ENCODE data around the gene UPK3A.
"Not testable (repeated sequence)": the region's sequence is repeated elsewhere in the genome, so short reads cannot be mapped to it uniquely, and the experiment has no call there.

The UPK3A gene

DNA sequence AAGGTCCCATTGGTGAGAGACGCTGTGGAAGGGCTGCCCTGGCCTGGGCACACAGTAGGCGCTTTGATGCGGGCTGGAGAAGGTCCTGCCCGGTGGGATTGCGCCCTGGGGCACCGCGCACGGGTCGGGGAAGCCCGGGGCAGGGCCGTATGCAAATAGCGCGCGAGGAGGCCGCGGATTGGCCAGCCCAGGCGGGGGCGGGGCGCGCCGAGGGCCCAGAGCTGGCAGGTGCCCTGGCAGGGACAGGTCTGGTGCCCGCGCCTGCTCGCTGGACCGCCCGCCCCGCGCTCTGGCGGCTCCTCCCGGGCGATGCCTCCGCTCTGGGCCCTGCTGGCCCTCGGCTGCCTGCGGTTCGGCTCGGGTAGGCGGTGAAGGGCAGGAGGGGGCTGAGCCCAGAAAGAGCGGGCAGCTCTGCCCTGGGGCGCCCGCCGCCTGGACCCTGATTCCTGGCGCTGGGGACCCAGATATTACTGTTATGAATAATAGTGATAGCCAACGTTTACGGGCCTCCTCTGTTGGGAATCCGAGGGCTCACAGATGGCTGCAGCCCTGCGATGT, at the start of gene UPK3A:
Gene UPK3A, plus strand, starts transcription at position 245 of the 558 bp plus-strand sequence. Its CDS starts 65 bp downstream, at position 310.
- DNase-seq: no peak

DNA sequence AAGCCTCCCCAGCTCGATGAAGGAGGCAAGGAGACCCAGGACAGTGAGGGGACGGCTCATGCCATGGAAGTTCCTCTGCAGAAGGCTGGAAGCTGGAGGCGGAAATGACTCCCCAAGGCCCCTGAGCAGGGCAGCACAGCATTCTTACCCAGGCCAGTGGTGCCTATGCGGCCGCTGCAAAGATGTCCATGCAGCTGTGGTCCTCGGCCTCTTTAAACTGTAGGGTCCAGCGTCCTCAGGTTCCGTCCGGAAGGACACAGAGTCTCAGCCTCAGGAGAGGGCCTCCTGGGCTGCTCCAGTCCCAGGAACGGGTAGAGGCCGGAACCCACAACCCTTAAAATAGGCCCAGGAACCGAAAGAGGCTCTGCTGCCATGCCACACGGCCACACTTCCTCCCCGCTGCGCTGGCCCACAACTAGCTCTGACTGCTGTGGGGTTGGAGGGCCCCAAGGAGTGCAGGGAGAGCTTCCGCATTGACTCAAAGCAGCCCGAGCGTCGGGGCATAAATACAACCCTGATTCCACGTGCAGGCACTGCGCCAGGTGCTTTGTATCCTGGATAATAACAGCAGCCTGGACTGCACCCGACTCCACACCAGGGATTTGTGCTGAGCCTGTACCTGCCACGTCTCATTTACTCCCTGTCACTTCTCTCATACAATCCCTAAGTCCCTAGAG, 49.5 kb upstream of the UPK3A start:
- peak; percentile 45 to 56 for DNase-seq

DNA sequence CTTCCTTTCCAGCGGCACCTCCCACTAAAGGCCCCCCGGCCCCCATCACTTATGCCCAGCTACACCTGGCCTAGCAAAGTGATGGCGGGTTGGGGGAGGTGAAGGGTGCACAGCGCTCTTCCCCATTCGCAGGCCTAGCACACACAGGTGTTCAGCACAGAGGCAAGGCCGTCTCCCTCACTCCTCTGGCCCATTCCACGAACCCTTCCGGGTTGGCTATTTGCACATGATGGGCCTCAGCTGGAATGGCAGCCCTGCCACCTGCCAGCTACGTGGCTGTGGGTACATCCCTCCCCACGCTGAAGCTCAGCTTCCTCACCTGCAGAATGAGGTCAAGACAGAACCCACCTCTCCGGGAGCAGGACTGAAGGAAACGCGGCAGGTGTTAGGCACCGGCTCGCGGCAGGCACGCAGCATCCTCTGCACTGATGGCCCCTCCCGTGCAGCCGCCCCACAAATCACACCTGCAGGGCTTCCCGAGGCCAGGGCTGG, 48.9 kb upstream of the UPK3A start:
- no peak for DNase-seq

DNA sequence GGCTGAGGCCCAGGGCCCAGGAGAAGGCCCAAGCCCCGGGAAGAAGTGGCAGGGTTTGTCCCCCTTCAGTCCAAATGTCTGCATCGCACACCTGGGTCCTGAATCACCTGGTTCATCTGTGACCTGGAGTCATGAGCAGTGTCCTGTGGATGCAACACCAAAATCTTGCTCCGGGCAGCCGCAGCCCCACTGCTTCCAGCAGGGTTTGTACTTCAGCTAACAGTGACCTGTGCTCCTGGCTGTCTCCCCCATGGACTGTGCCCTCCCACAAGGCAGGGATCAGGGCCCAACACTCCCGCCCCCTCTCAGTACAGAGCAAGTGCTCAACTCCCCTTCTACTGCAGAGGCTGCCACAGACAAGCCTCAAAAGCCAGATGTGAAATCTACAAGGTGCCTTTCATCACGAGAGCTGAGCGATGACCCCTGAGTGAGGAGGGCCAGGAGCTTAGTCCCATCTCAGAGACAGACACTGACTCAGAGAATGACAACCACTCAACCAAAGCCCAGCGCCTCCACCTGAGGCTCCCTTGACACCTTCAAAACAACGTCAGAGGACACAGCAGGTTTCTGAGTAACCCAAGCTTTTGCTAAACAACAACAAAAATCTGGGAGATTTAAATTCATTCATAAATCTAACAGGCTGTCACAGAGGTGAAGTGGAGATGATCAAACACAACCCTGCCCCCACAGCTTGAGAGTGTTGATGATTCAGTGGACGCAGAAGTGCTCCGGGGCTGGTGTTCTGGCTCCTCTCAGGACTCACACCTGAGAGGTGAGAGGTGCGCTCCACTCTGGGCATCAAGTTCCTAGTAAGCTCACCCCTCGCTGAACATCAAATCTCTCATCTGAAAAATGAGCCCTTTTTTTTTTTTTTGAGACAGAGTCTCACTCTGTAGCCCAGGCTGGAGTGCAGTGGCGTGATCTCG, 47.4 kb upstream of the UPK3A start:
- no peak for DNase-seq

DNA sequence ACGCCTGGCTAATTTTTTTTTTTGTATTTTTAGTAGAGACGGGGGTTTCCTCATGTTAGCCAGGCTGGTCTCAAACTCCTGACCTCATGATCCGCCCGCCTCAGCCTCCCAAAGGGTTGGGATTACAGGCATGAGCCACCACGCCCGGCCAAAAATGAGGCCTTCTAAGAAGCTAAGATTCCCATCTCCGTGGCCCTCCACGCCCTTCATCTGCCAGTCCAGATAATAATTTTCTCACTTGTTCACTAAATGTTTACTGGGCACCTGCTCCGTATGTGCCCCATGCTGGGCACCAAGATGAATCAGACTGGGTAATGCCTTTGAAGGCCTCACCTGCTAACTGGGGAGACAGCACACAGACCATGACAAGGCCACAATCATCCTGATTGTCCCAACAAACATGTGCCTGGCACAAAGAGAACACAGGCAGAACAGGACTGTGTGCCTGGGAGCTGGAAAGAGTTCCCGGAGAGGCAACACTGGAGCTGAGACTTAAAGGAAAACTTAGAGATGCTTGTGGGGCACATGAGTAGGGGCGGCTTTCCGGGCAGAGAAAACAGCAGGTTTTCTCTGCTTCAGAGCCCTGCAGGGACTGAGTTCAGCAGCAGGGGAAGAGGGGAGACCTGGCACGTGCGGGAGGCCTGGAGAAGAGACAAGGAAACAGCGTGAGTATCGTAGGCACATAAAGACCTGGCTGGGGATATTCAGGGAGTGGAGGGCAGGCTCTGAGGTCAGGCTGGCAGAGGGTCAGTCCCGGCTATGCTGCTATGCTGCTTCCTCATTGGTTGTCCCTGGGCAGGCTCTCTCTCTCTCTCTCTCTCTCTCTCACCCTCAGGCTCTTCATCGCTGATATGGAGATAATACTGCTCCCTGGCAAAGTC, 46.4 kb upstream of the UPK3A start:
- peak; percentile 13 to 75 for DNase-seq

DNA sequence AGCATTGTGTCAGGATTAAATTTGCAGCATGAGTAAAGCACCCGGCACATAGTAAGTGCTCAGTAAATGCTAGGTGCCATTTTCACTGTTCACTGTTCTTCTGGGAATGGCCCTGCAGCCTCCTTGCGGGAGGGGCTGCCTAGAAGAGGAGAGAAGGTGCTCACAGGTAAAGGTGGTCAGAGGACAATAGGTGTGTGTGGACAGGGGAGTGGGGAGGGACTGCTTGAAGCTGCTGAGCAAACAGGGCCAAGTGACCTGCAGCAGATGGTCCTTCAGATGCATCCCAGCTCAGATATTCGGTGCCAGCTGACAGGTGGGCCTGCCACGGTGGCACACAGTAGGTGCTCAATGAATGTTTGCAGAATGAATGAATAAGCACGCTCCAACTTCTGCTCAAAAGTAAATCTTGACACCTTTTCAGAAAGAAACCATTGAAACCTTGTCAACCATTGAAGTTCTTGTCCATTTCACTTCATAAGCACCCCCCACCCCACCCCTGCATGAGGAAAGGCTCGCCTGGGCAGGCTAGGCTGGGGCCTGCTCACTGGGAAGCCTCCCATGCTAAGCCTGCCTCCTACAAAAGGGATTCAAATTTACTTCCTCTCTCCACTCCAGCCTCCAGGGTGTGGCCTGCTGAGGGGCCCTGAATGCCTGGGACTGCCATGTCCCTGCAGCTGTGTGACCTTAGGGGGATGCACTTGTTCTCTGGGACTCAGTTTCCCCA, 45.6 kb upstream of the UPK3A start:
- DNase-seq: peak; percentile 15 to 39

DNA sequence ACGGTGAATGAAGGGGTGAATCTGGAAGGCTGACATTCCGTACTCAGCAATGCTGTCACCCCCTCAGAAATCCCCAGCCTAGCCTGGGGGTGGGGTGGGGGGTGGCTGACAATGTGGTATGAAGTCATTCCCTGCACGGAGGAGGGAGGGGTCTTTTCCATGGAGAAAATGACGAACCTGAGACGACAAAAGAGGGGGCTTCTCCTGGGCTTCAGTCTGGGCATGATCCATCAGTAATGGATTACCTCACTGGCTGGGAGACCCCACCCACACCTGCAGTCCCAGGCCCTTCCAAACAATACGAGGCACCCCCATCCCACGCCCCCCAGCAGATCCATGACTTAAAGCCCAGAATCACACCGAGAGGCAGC, 45.1 kb upstream of the UPK3A start:
- no peak for DNase-seq

DNA sequence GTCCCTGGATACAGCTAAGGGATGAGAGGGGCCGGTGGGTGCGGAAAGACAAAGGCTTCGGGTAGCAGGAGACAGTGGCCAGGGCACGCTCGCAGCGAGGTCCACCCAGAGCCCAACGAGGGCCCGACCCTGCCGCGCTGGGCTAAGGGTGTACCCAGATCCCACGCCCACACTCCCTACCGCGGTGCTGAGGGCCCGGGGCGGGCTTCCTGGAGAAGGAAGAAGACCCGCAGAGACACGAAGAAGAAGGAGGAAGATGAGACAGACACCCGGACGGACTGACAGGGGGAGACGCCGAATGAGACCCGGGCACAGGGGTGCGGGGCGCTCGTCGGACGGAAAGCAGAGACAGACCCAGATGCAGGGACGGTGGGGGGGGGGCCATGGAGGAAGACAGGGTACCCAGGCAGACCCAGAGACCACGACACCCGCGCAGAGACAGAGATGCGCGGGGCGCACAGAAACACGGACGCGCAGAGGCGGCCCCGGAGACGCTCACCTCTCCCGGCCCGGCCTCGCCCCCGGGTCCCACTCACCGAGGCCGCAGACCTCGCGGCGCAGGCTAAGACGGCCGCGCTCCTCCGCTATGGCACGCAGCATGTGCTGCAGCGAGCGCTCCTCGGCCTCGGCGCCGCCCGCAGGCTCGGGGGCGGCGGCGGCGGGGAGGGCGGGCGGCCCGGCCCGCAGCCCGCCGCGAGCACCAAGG, 44.5 kb upstream of the UPK3A start:
- DNase-seq: peak in 1 of 2 experiments; percentile 10

DNA sequence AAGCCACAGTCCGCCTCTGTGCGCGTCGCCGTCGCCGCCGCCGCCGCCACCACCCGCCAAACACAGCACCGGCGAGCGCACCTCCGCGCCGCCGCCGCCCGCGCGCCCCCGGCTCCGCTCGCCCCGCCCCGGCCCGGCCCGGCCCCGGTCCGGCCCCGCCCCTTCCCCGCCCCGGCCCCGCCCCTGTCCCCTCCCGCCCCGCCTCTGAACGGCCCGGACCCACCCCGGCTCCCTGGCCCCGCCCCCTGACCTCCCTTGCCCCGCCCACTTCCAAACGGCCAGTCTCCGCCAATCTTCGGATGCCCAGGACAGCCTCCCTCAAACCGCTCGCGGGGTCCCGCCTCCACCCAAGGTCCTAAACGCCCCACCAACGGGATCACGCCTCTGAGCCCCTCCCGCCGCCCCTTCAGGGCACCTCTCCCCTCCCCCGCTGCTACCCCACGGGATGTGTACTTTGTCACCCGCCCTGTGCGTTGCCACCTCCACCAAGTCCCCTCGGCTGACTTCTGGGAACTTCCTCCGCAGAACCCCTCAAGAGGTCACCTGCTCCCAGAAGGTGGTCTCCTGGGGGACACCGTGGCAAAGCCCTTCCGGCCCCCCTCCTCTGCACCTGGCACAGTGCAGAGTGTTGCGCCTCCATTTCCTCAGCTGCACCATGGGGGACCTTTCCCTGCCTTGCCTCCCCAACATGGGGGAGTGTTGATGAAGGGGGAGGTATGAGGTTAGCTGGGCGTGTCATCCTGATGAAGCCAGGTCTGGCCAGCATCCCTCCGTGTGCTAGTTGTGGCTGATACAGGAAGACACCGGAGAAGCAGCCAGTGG, 43.7 kb upstream of the UPK3A start, which contains the start of gene KIAA0930:
Gene KIAA0930, minus strand, starts transcription at position 85 of the 822 bp plus-strand sequence. CDS start 191 bp downstream, outside the sequence.
- DNase-seq: peak; percentile 60 to 62

DNA sequence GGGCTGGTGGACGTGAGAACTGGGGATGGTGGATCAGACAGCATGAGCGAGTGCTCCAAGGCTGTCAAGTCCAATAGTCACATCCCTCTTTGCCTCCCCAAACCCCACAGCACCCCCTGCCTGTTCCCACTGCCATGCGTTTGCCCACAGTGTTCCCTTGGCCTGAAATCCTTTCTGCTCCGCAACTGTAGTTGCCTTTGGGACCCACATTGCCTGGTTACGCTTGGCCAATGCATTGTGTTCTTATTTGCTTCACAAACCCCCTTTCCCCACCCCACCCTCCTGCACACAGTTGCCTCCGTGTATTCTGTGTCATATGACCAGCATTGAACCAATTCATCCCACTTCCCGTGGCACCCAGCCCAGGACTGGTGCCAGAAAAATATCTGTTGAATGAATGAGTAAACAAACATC, 42.0 kb upstream of the UPK3A start:
- peak; percentile 4 to 11 for DNase-seq

DNA sequence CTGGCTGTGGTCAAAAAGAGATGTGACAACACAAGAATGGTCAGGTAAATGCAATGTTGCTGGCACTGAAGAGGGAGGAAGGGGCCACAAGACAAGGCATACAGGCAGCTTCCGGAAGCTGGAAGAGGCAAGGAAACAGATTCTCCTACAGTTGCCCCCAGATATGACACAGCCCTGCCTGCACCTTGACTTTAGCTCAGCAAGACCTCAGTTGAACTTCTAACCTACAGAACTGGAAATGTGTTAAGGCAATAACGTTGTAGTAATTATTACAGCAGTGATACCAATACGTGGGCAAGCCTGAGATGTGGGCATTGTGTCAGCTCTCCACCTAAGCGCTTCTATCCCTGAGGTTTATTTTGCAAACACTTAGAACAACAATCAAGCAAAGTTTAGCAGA, 39.8 kb upstream of the UPK3A start:
- DNase-seq: no peak

DNA sequence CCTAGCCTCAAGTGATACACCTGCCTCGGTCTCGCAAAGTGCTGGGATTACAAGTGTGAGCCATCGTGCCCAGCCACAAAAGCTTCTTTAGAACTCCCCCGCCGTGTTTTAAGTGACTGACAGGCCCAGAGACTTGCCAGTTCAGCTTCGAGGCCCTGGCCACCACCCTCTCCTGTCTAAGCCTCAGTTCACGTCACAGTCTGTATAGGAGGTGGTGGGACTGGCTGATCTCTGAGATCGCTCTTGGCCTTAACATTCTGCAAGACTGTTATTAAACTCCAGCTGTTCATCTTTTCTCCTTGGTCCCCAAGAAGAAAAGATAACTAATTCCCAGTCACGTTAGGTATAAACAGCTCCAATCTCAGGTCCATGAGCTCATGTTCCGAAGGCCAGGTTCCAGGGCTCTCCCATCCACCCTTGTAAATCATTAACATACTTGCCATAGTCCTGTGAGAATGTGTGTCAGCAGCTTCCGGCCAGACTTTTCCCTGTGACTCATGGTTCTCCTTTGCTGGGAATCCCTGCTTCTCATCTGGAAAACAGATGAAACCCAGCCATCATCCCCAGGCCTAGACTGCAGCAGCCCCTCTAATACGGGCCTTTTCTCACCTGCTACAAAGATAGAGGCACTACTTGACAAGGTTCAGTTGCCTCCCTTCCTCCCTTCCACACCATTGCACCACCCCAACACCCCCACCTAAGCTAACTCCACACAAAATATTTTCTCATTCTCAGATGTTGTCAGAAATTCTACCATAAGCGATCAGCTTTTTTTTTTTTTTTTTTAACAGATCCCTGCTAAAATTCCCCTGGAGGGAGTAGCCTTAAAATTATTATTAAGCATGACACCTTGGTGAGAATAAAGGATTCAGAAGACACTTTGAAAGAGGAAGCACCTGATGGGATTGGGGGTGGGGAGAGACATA, 38.4 kb upstream of the UPK3A start:
- no peak for DNase-seq

DNA sequence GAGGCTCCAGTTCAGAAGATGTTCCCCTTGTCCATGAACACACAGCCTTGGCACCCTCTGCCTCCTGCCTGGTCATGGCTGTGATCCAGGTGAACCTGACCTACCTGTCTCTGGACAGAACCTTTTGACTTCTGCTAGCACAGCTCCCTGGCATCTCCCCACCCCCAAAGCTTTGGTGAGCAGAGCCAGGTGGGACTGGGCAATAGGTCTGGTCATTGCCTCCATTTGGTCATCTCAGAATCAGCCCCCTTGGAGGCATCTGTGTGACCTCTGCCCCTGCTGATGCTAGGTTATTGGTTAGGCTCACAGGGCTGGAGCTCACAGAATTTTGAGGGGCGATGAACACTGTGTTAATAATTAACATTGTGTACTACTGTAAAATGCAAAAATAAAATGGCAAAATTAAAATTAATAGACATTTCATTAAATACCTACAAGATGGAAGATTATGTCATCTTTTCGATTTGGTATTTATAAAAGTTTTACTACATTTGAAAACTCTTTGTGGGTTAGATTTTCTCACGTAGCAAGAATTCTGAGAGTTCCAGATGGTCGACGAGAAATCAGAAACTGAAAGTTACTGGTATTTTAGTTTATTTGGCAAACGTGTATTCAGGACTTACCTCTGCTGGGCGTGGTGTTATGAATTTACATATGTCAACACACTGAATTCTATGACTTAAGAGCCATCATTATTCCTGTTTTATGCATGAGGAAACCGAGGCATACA, 35.8 kb upstream of the UPK3A start:
- DNase-seq: no peak

DNA sequence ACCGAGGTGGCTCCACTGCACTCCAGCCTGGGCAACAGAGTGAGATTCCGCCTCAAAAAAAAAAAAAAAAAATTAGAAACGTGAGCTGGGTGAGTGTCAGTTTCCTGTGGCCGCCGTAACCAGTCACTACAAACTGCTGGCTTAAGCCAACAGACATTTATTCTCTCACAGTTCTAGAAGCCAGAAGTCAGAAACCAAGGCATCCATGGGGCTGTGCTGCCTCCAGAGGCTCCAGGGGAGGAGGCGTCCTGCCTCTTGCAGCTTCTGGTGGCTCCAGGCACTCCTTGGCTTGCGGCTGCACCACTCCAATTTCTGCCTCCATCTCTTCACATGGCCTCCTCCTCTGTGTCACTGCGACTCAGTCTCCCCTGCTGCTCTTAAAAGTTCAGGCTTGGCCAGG, 32.9 kb upstream of the UPK3A start:
- DNase-seq: no peak

DNA sequence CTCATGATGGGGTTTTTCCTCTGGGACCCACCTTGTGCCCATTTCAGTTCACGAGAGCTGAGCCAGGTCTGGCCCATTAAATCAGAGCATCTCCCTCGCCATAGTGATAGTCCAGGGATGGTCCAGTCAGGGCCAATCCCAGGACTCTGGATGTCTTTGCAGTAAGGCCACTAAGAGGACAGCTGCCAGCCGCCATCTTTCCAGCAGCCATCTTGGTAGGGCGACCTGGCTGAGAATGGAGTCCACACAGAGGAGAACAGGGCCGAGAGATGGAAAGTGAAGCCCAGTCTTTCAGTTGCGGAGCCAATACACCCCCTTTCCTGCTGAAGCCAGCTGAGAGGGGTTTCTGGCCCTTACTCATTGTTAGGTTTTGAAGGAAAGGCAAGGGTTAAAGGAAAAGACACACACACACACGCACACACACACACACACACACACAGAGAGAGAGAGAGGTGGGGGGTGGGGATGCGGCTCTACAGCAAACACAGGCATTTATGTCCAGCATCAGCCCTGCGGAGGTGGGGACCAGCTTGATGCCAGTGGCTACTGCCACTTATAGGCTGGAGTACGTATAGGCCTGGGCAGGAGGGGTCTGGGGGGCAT, 31.6 kb upstream of the UPK3A start:
- no peak for DNase-seq

DNA sequence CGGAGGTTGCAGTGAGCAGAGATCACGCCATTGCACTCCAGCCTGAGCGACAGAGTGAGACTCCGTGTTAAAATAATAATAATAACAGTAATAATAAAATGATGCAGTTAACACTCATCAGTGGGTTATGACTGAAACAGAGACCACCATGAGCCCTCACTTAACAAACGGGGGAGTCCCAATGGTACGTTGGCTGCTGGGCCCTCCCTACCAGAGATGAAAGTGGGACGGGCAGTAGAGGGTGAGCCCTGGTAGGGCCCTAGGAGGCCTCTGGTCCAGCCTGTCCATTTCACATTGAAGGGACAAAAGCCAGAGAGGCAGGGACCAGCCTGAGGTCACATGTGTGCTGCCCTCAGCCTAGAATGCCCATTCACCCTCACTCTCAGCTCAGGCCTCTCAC, 30.4 kb upstream of the UPK3A start:
- no peak for DNase-seq

DNA sequence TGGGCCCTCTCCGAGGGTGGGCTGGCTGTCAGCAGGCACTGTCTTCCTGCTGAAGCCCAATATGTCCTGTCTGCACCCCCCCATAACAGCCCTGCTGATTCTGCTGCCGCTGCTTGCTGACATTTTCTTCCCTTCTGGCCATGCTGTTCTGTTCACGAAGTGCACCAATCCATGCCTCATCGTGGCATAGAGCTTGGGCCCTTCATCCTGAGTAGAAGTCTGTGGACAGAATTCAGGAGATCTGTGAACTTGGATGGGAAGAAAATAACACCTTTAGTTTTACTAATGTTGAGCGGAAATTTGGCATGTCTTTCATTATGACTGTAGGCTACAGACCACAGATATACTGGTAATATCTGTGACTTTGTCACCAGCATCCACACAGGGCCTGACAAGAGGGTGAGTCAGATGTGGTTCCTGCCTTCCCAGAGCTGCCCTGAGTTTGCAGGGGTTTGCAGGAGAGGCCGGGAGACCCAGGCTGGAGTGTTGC, 29.9 kb upstream of the UPK3A start:
- DNase-seq: no peak

DNA sequence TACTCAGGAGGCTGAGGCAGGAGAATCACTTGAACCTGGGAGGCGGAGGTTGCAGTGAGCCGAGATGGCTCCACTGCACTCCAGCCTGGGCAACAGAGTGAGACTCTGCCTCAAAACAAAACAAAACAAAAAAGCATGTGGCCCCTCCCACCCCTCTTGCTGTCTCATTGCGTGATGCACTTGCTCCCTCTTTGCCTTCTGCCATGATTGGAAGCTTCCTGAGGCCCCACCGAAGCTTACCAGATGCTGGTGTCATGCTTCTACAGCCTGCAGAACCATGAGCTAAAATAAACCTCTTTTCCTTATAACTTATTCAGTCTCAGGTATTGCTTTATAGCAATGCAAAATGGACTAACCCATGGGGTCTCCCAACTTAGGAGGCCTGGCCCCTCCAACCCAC, 26.8 kb upstream of the UPK3A start:
- DNase-seq: not testable (repeated sequence)

Measured in AML-193 (cell line).